Suprapubic skin (tissue), 4 donors: ENCODE results near the gene RUFY1. TPM values are rescaled to one million over a fixed set of nuclear protein-coding genes. Genes with fewer than 3 reads are reported as not detected.
"Not testable (repeated sequence)": the region's sequence is repeated elsewhere in the genome, so short reads cannot be mapped to it uniquely, and the experiment has no call there.

Experiments used
- DNase-seq, 2 donors: peaks; one replicate each; pipeline ENCODE4 v3.0.0-alpha.2; 2019; ENCODE audit warnings: low spot score in 2 of 2
- H3K27ac ChIP-seq: fragments of 200-600 bp; sonication (generic); one replicate; pipeline ENCODE4 v1.5.1; 2019
- H3K27me3 ChIP-seq: fragments of 200-600 bp; sonication (generic); one replicate; pipeline ENCODE4 v1.5.1; 2019
- H3K36me3 ChIP-seq: fragments of 200-600 bp; sonication (generic); one replicate; pipeline ENCODE4 v1.5.1; 2019
- H3K4me1 ChIP-seq: fragments of 200-600 bp; sonication (generic); one replicate; pipeline ENCODE4 v1.5.1; 2019
- H3K4me3 ChIP-seq: fragments of 200-600 bp; sonication (generic); one replicate; pipeline ENCODE4 v1.5.1; 2019; ENCODE audit warnings: mild to moderate bottlenecking
- H3K9me3 ChIP-seq: fragments of 200-600 bp; sonication (generic); one replicate; pipeline ENCODE4 v1.5.1; 2019
- CTCF ChIP-seq, 2 donors: fragments of 200-600 bp in 1 of 2; fragments of 450-650 bp in 1 of 2; sonication (generic) in 1 of 2; IDR thresholded peaks; one replicate each; pipeline ENCODE4 v1.5.1; 2016 to 2019; ENCODE audit warnings: antibody characterized with exemption in 2 of 2, mild to moderate bottlenecking in 1 of 2, moderate library complexity in 1 of 2
- EP300 ChIP-seq: sonication (generic); formaldehyde crosslinking; IDR thresholded peaks from one replicate; pipeline ENCODE4 v1.6.1; 2017; ENCODE audit warnings: antibody characterized with exemption
- POLR2A ChIP-seq, 2 donors: fragments of 450-650 bp; IDR thresholded peaks; one replicate each; pipeline ENCODE4 v1.6.1; 2017; ENCODE audit warnings: antibody characterized with exemption in 2 of 2, mild to moderate bottlenecking in 2 of 2, moderate library complexity in 2 of 2
- POLR2AphosphoS5 ChIP-seq, 3 donors: sonication (generic); formaldehyde crosslinking; IDR thresholded peaks; one replicate each; pipeline ENCODE4 v1.6.1; 2017; ENCODE audit warnings: antibody characterized with exemption in 3 of 3
- WGBS: methylation state at CpG from one replicate; pipeline ENCODE4 v1.1.5; 2018; 5-methylcytosine and 5-hydroxymethylcytosine counted together
- total RNA-seq, 4 donors: library from RNA; depleted of rRNA; stranded (reverse); fragments of >200 nt; gene quantifications; one replicate each; pipeline ENCODE4 v1.1.0, GENCODE V29; 2016

The RUFY1 gene
- total RNA-seq, 4 donors from 2014 or later: 37.8 to 61.3 (median 55.0) TPM

- not testable (repeated sequence) for H3K9me3 ChIP-seq, DNase-seq, H3K27me3 ChIP-seq, H3K4me3 ChIP-seq, H3K4me1 ChIP-seq, H3K27ac ChIP-seq, H3K36me3 ChIP-seq
- WGBS: 85% methylated on average over 10 of the region's 16 CpGs
Measured at GRCh38 chr5:179643141-179643920, 93.0 kb downstream of the RUFY1 start.

- H3K27me3 ChIP-seq, H3K9me3 ChIP-seq, H3K4me1 ChIP-seq, H3K27ac ChIP-seq, DNase-seq, H3K36me3 ChIP-seq, H3K4me3 ChIP-seq: not testable (repeated sequence)
- WGBS: 90% methylated on average over 4 of the region's 5 CpGs
Measured at GRCh38 chr5:179644766-179645165, 94.4 kb downstream of the RUFY1 start.

- no peak overlapping the region for H3K4me3 ChIP-seq
- H3K27ac ChIP-seq: no peak overlapping the region
- no peaks in the 10 kb centered on the region for H3K9me3 ChIP-seq
- TF ChIP-seq POLR2AphosphoS5 (IDR thresholded peaks at IDR 0.05) (no peak), POLR2A (IDR thresholded peaks at IDR 0.05) (no peak), CTCF (IDR thresholded peaks at IDR 0.05) (no peak), EP300 (no peak)
- no peaks in the 10 kb centered on the region for H3K4me1 ChIP-seq
- H3K27me3 ChIP-seq: no peaks in the 10 kb centered on the region
- no peaks in the 10 kb centered on the region for H3K36me3 ChIP-seq
- DNase-seq: no peak
- 87% methylated on average over 9 of the region's 9 CpGs for WGBS
Measured at GRCh38 chr5:179648410-179648809, 98.1 kb downstream of the RUFY1 start.

- H3K27me3 ChIP-seq, H3K4me3 ChIP-seq, H3K9me3 ChIP-seq, H3K4me1 ChIP-seq, H3K27ac ChIP-seq, H3K36me3 ChIP-seq, DNase-seq: not testable (repeated sequence)
- 89% methylated on average over 3 of the region's 10 CpGs for WGBS
Measured at GRCh38 chr5:179649166-179649703, 98.9 kb downstream of the RUFY1 start.

- not testable (repeated sequence) for H3K9me3 ChIP-seq, H3K4me3 ChIP-seq, H3K36me3 ChIP-seq, H3K27me3 ChIP-seq, H3K27ac ChIP-seq, DNase-seq, H3K4me1 ChIP-seq
- WGBS: 94% methylated on average over 24 of the region's 26 CpGs
Measured at GRCh38 chr5:179650245-179650644, 99.9 kb downstream of the RUFY1 start.

GRCh38 chr5:179653135-179653534 is 102.8 kb downstream of the RUFY1 start:
- not testable (repeated sequence) for H3K27me3 ChIP-seq, DNase-seq, H3K4me1 ChIP-seq, H3K4me3 ChIP-seq, H3K27ac ChIP-seq, H3K36me3 ChIP-seq, H3K9me3 ChIP-seq
- WGBS: 64% methylated on average over 2 of the region's 2 CpGs

- not testable (repeated sequence) for DNase-seq, H3K27me3 ChIP-seq, H3K4me1 ChIP-seq, H3K27ac ChIP-seq, H3K4me3 ChIP-seq, H3K36me3 ChIP-seq, H3K9me3 ChIP-seq
- 14% methylated on average over 10 of the region's 50 CpGs for WGBS
Measured at GRCh38 chr5:179657302-179658178, 107.2 kb downstream of the RUFY1 start.

GRCh38 chr5:179658179-179658856 is 108.0 kb downstream of the RUFY1 start:
- Histone ChIP-seq H3K4me3 (peak overlapping the region; percentile 48), H3K27ac (peak overlapping the region; percentile 27)
- not testable (repeated sequence) for H3K27me3 ChIP-seq, H3K36me3 ChIP-seq, H3K9me3 ChIP-seq, H3K4me1 ChIP-seq, DNase-seq
- 11% methylated on average over 10 of the region's 29 CpGs for WGBS

Other genes starting within 250 kb of the RUFY1 start
- gene ADAMTS2, start 205.1 kb upstream of the RUFY1 start, total RNA-seq: 1 to 10 TPM; 3.1 to 5.5 (median 4.3) TPM
- gene HNRNPH1, start 73.1 kb downstream of the RUFY1 start, total RNA-seq: 100 to 1,000 TPM; 260 to 868 (median 295) TPM
- not detected for gene CBY3, start 130.5 kb downstream of the RUFY1 start, total RNA-seq
- 100 to 1,000 TPM; 185 to 282 (median 240) TPM for gene CANX, start 148.4 kb downstream of the RUFY1 start, total RNA-seq
- 10 to 100 TPM; 26.5 to 45.0 (median 38.6) TPM for gene MAML1, start 182.3 kb downstream of the RUFY1 start, total RNA-seq
- 1 to 10 TPM; 3.5 to 7.9 (median 4.5) TPM for gene LTC4S, start 243.4 kb downstream of the RUFY1 start, total RNA-seq